GM21515 (cell line): ENCODE data around the gene VSIG2.
"Not testable (repeated sequence)": the region's sequence is repeated elsewhere in the genome, so short reads cannot be mapped to it uniquely, and the experiment has no call there.

Source experiments
- ATAC-seq: cut with Tn5 transposase; IDR thresholded peaks from one replicate; pipeline ENCODE4 v1.9.1; 2021; ENCODE audit not compliant: unreplicated experiment

VSIG2 gene

GRCh38 chr11:124751741-124752470 lies at the start of gene VSIG2:
TSS of gene VSIG2 (minus strand) at chr11:124752255. CDS start at chr11:124752137, 118 bp downstream.
- ATAC-seq = no peak

GRCh38 chr11:124801014-124801413 lies 49.0 kb upstream of the VSIG2 start:
- no peak for ATAC-seq

- peak; percentile 89 for ATAC-seq
Observed at GRCh38 chr11:124800226-124800929, 48.3 kb upstream of the VSIG2 start, which contains the start of gene MSANTD2. TSS of gene MSANTD2 (minus strand) at chr11:124800406. CDS start at chr11:124800380, 26 bp downstream.

GRCh38 chr11:124799348-124800225 lies 47.5 kb upstream of the VSIG2 start:
- peak; percentile 41 for ATAC-seq

- peak; percentile 21 for ATAC-seq
Observed at GRCh38 chr11:124798991-124799347, 46.9 kb upstream of the VSIG2 start.

- ATAC-seq = no peak
Observed at GRCh38 chr11:124796312-124796711, 44.3 kb upstream of the VSIG2 start.

GRCh38 chr11:124793466-124794278 lies 41.6 kb upstream of the VSIG2 start:
- peak; percentile 49 for ATAC-seq

- peak; percentile 80 for ATAC-seq
Observed at GRCh38 chr11:124791626-124792341, 39.7 kb upstream of the VSIG2 start.

GRCh38 chr11:124788521-124788920 lies 36.5 kb upstream of the VSIG2 start:
- no peak for ATAC-seq

- no peak for ATAC-seq
Observed at GRCh38 chr11:124784051-124784450, 32.0 kb upstream of the VSIG2 start.

GRCh38 chr11:124783002-124783401 lies 30.9 kb upstream of the VSIG2 start:
- no peak for ATAC-seq

GRCh38 chr11:124779568-124779967 lies 27.5 kb upstream of the VSIG2 start:
- ATAC-seq = no peak

GRCh38 chr11:124778281-124778680 lies 26.2 kb upstream of the VSIG2 start:
- no peak for ATAC-seq

GRCh38 chr11:124776865-124777645 lies 25.0 kb upstream of the VSIG2 start:
- ATAC-seq = no peak

GRCh38 chr11:124770959-124771358 lies 18.9 kb upstream of the VSIG2 start:
- not testable (repeated sequence) for ATAC-seq

- no peak for ATAC-seq
Observed at GRCh38 chr11:124769806-124770774, 18.0 kb upstream of the VSIG2 start.

GRCh38 chr11:124768914-124769313 lies 16.9 kb upstream of the VSIG2 start:
- no peak for ATAC-seq

- no peak for ATAC-seq
Observed at GRCh38 chr11:124766156-124766555, 14.1 kb upstream of the VSIG2 start.
